Coronary artery (tissue), 2 donors: ENCODE data around the gene GLP2R.

Source experiments
- DNase-seq: peaks from one replicate; pipeline ENCODE4 v3.0.0-alpha.2; 2017; ENCODE audit warnings: low spot score
- H3K27ac ChIP-seq, 2 donors: fragments of 200-600 bp; sonication (generic); one replicate each; pipeline ENCODE4 v1.5.1; 2016 to 2019
- H3K4me3 ChIP-seq: fragments of 200-600 bp; sonication (generic); 2 replicates; pipeline ENCODE4 v1.5.1; 2016; ENCODE audit warnings: mild to moderate bottlenecking, moderate library complexity
- TF ChIP-seq, protein P1 (sequence below): fragments of 200-600 bp; sonication (generic); IDR thresholded peaks from one replicate; pipeline ENCODE4 v1.5.1; 2019; ENCODE audit warnings: antibody characterized with exemption

Gene GLP2R

DNA sequence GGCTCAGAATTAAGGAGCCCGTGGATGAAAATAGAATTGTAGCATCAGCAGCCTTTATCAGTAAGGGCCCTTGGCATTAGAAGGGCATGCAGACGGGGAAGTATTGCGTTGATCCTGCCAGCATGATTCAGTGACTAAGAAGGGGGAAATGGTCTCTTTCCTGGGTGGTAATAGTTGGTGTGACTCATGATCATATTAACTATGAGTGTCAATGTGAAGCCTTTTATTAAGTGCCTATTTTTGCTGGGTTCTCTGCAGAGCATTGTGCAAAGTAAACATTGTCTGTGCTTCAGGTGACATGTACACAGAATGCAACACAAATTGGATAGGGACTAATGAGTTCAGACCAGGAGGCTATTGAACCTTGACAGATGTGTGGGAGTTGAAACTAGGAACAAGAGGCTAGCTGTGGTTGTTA, 54.9 kb downstream of the GLP2R start:
- H3K4me3 ChIP-seq, result no peak overlapping the region
- TF ChIP-seq, protein P1, sequence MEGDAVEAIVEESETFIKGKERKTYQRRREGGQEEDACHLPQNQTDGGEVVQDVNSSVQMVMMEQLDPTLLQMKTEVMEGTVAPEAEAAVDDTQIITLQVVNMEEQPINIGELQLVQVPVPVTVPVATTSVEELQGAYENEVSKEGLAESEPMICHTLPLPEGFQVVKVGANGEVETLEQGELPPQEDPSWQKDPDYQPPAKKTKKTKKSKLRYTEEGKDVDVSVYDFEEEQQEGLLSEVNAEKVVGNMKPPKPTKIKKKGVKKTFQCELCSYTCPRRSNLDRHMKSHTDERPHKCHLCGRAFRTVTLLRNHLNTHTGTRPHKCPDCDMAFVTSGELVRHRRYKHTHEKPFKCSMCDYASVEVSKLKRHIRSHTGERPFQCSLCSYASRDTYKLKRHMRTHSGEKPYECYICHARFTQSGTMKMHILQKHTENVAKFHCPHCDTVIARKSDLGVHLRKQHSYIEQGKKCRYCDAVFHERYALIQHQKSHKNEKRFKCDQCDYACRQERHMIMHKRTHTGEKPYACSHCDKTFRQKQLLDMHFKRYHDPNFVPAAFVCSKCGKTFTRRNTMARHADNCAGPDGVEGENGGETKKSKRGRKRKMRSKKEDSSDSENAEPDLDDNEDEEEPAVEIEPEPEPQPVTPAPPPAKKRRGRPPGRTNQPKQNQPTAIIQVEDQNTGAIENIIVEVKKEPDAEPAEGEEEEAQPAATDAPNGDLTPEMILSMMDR, result no peak
- no peak for DNase-seq
- H3K27ac ChIP-seq, result no peak overlapping the region

DNA sequence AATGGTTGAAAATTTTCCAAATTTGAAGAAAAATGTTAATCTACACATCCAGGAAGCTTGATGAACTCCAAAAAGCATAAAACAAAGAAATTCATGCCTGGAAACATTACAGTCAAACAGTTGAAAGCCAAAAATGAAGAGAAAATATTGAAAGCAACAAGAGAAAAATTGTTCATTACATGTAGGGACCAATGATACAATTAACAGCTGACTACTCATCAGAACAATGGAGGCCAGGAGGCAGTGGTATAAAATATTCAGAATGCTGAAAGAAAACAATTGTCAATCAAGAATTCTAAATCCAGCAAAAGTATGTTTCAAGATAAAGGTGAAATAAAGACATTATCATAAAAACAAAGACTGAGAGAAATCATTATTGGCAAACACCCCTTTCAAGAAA, 57.7 kb downstream of the GLP2R start:
- TF ChIP-seq, protein P1, result no peak
- Histone ChIP-seq H3K27ac (no peak overlapping the region), H3K4me3 (no peak overlapping the region)
- DNase-seq, result no peak

DNA sequence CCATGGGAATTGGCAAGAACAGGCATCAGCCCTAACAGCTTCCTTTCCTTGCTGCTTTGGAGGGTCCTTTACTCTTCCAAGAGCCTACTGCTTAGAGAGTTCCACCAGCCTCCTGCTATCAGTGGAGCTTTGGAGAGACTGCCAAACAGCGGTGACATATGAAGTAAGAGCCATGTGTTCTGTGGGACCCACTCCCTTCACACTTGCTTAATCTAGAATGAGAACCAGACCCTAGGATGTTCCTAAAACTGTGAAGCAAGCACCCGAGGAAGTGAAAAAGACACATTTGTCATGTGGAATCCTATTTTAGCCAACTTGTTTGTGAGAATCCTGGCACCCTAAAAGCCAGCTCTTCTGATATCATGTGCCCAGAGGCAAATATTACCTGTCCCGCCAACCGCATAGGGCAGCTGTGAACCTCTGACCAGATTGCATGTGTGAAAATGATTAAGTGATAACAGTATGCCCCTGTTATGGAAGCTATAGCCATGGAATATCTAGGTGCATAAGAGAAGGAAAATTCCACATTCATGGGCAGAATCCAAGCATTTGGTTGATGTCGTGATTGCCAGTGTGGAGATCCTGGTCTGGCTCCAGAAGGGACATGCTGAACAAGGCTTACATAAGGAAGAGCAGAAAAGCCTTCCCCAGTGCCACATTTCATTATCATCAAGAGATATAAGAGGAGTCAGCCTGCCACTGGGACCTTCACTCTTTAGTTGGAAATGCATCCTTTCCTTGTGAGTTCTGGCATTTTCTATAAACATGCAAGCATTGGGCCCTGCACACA, 60.6 kb downstream of the GLP2R start:
- TF ChIP-seq, protein P1, result no peak
- Histone ChIP-seq H3K4me3 (no peak overlapping the region), H3K27ac (no peak overlapping the region)
- no peak for DNase-seq

DNA sequence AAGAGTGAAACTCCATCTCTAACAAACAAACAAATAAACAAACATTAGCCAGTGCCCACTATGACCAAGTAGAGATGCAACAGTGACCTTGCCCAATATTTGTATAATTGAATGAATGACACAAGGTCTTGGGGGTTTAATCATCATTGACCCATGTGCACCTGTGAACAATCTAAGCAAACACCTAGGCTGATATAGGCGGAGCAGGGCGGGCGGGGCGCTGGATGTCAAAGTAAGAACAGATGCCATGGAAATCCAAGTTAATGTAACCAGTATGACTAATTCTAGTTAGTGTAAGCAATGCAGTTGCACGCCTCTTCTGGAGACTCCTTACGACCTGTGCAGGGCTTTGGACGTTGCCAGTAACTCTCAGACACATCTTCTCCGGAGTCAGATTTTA, 61.8 kb downstream of the GLP2R start:
- H3K27ac ChIP-seq, result no peak overlapping the region
- no peak overlapping the region for H3K4me3 ChIP-seq
- TF ChIP-seq, protein P1, result no peak
- no peak for DNase-seq

DNA sequence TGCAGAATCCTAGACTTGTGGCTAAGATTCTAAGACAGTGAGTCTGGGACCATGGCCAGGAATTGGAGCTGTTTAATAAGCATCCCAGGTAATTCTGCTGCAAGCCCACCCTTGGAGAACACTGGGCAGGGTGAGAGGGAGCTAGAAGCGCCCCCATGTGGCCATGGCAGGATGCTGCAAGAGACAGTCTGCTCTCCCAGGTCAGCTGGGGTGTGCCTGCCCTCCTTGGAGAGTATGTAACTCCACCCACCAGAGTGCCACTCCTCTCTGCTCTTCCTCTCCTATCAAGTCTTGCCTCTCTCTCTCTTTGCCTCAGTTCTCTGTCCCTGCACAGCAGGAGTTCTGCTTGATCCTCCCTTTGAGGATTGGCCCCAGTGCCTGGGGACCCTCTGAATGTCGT, 64.4 kb downstream of the GLP2R start:
- no peak for DNase-seq
- Histone ChIP-seq H3K4me3 (no peak overlapping the region), H3K27ac (no peak overlapping the region)
- TF ChIP-seq, protein P1, result no peak

DNA sequence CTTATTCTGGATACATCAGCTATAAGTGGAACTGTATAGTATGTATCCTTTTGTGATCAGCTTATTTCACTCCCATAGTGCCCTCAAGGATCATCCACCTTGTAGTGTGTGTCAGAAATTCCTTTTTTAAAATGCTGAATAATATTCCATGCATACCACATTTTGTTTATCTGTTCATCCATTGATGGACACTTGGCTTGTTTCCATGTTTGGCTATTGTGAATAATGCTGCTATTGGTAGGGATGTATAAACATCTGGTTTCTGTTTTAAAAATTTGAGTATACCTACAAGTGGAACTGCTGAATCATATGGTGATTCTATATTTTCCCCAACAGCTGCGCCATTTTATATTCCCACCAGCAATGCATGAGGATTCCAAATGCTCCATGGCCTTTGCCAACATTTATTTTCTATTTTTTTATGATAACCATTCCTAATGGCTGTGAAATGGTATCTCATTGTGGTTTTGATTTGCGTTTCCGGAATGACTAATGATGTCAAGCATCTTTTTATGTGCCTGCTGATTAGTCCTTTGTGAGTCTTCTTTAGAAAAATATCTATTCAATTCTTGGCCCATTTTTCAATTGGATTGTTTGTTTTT, 67.8 kb downstream of the GLP2R start:
- Histone ChIP-seq H3K27ac (no peak overlapping the region), H3K4me3 (no peak overlapping the region)
- TF ChIP-seq, protein P1, result no peak
- no peak for DNase-seq

DNA sequence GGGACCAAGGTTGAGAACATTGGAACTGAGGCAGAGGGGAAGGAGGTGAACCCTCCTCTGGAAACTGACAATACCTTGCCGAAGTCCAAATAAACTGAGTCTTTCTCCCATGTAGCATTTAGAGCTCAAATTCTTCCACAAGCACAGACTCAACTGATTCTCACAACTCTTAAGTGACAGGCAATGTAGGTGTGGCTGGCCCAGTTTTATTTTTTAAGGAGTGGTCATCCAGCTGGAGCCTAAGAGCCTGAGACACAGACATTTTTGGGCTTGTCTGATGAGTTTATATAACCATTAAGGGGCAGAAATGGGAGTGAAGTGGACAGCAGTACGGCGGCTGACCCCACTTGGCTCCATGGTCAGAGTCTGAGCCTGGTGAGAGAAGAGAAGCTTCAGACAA, 68.5 kb downstream of the GLP2R start:
- H3K4me3 ChIP-seq, result no peak overlapping the region
- no peak overlapping the region for H3K27ac ChIP-seq
- TF ChIP-seq, protein P1, result no peak
- DNase-seq, result no peak
